Psoas muscle (tissue), 8 donors: ENCODE results near the gene PCCA. TPM values are rescaled to one million over a fixed set of nuclear protein-coding genes. Genes with fewer than 3 reads are reported as not detected.

Experiments
- ATAC-seq, 4 donors: fragments of 200-7000 bp; cut with Tn5 transposase; one replicate each; pipeline ENCODE4 v1.9.1; 2020; ENCODE audit warnings: moderate library complexity in 3 of 4, mild to moderate bottlenecking in 2 of 4
- DNase-seq, 2 donors: peaks; one replicate each; pipeline ENCODE4 v3.0.0-alpha.2; 2020
- H3K27ac ChIP-seq: fragments of 200-600 bp; one replicate; pipeline ENCODE4 v1.8.0; 2022
- H3K27me3 ChIP-seq, 3 donors: fragments of 200-600 bp in 1 of 3; one replicate each; pipeline versions ENCODE4 v1.6.1 to v1.8.0; 2013 to 2022; ENCODE audit warnings: low read length in 2 of 3, mild to moderate bottlenecking in 2 of 3, moderate library complexity in 1 of 3; ENCODE audit not compliant: insufficient read depth in 3 of 3
- H3K36me3 ChIP-seq, 2 donors: fragments of 200-600 bp in 1 of 2; one replicate each; pipeline versions ENCODE4 v1.6.1 to v1.8.0; 2013 to 2022; ENCODE audit warnings: low read depth in 1 of 2, mild to moderate bottlenecking in 1 of 2, moderate library complexity in 1 of 2; ENCODE audit not compliant: insufficient read depth in 1 of 2
- H3K4me1 ChIP-seq: fragments of 200-600 bp; one replicate; pipeline ENCODE4 v1.8.0; 2022
- H3K4me3 ChIP-seq: fragments of 200-600 bp; one replicate; pipeline ENCODE4 v1.8.0; 2022; ENCODE audit warnings: mild to moderate bottlenecking
- H3K9me3 ChIP-seq: fragments of 200-600 bp; one replicate; pipeline ENCODE4 v1.8.0; 2022
- CTCF ChIP-seq: fragments of 200-600 bp; IDR thresholded peaks from one replicate; pipeline ENCODE4 v1.8.0; 2022; ENCODE audit warnings: antibody characterized with exemption
- WGBS, 3 donors: extraction: QIAGEN DNeasy Blood & Tissue Kit; methylation state at CpG; one replicate each; pipeline versions ENCODE4 v1.1.6 to v1.1.7; 2013; 5-methylcytosine and 5-hydroxymethylcytosine counted together
- intact Hi-C, 2 donors: fragments of 100-400 bp; cut with DNase I; formaldehyde crosslinking; loops; one replicate each; pipeline versions ENCODE4 v1.11.0 to v1.14.2; 2022
- polyA plus RNA-seq, 3 donors: library from polyadenylated mRNA; stranded (reverse); fragments of 200-250 nt; gene quantifications; one replicate each; pipeline ENCODE4 v1.2.3, GENCODE V29; 2013
- total RNA-seq, 4 donors: library from RNA; stranded (reverse); fragmentation: NEBNext Ultra II Directional in 2 of 4; extraction: Animal tissue kit (Norgen Biotek cat#: 25700) in 2 of 4; gene quantifications; one replicate each; pipeline versions ENCODE4 v1.2.1 to v1.2.4, GENCODE V29; 2021 to 2023
- donor health status: healthy with polysubstance abuse.
- donor health status: DM: no; HTN: no; CAD: no; lungs with moderate emphysema.
- donor health status: Bipolar disorder and iron deficiency.
- donor health status: healthy.
- donor health status: DM: yes; HTN: yes; CAD: no.
- donor health status: DM: no; HTN: no; CAD: no.
- donor health status: DM: no; HTN: no; CAD: no.
- donor health status: DM: yes; HTN: yes; CAD: no.

Gene PCCA
- total and polyA plus RNA-seq, 7 donors: 6.2 to 23.9 (median 13.3) TPM

DNA sequence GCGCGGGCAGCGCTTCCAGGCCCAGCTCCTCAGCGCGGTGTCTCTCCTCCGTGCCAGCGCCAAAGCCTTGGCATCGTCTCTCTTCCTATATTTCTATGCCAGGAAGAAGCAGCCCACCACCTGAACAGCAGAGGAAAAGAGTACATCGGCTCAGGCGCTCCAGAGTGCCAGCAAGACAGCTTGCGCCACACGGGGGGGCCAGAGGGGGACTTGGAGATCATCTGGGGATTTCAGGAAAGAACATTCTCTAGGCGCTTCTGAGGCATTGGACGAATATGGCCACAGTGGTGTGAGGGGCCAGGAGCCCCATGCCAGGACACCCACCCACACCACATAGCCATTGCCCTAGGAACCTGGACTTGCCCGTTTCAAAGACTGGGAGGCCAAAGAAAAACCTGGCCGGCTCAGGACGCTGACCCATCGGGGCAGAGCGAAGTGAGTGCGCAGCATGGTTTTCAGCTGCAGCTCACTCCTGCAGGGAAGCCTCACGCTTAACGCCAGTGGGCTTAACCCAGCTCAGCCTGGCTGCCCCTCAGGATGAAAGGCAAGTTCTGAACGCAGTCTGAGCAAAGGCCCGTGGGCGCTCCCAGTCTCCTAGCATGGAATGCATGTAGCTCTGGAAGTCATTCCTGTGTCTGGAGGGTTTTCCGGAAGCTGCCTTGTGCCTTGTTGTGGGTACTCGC is 437.6 kb downstream of the PCCA start:
- no peaks in the 10 kb centered on the region for H3K9me3 ChIP-seq
- TF ChIP-seq CTCF: no peak

DNA sequence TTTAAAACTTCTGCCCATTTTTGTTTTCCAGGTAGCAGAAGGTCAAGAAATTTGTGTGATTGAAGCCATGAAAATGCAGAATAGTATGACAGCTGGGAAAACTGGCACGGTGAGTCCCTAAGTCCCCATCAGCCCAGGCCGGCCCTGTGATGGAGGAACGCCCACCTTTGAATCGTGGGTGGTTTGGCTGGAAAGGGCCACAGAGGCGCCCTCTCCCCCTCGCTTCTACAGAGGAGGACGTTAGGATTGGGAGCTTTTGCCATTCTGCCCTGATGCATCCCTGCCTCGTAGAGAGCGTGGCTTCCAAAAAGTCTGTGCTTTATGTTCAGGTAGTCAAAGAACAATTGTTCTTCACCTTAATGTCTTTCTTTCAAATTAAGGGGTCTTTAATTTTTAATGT is 438.8 kb downstream of the PCCA start:
- WGBS, 3 donors: 81 to 87% (median 83%) methylated on average over 9 of the region's 9 CpGs
- no peak for DNase-seq

More for the DNA sequence above, 437.6 kb downstream of the PCCA start:
- Histone ChIP-seq H3K27ac (no peak overlapping the region), H3K36me3 (peaks cover 0 to 25% of the 10 kb centered on the region in 2 donors), H3K4me1 (no peaks in the 10 kb centered on the region), H3K4me3 (no peak overlapping the region), H3K27me3 (no peaks in the 10 kb centered on the region)
- intact Hi-C loops: no loop called here
- DNase-seq (no peak), ATAC-seq (no peak)
- 90% methylated on average over 27 of the region's 27 CpGs for WGBS, 3 donors

DNA sequence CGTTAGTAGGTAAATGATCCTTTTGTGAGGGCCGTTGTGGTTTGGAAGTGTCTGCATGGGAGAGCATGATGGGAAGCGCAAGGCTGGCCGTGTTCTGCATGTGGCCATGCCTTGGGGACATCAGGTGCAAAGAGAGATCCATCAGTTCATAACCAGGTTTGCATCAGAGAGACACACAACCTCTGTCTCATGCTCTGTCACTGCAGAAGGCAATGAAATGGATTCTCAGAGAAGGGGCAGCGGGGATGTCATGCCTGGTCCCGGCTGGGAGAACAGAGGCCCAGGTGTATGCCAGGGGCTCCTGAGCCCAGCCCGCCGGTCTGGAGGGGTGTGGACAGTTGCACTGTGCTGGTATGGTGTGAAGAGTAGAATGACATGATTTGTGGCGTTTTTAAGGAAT is 439.5 kb downstream of the PCCA start:
- Histone ChIP-seq H3K36me3 (peaks cover 0 to 29% of the 10 kb centered on the region in 2 donors), H3K4me3 (no peak overlapping the region), H3K27me3 (no peaks in the 10 kb centered on the region), H3K4me1 (no peaks in the 10 kb centered on the region), H3K27ac (no peak overlapping the region), H3K9me3 (no peaks in the 10 kb centered on the region)
- DNase-seq: no peak
- WGBS, 3 donors: 94 to 97% (median 95%) methylated on average over 9 of the region's 9 CpGs
- ATAC-seq: no peak
- TF ChIP-seq CTCF: no peak
- intact Hi-C loops: no loop called here

More for the DNA sequence above, 438.8 kb downstream of the PCCA start:
- no peak for ATAC-seq
- no peak overlapping the region for H3K4me3 ChIP-seq
- H3K27me3 ChIP-seq: no peaks in the 10 kb centered on the region
- H3K4me1 ChIP-seq: no peaks in the 10 kb centered on the region
- H3K9me3 ChIP-seq: no peaks in the 10 kb centered on the region
- intact Hi-C loops: no loop called here
- H3K36me3 ChIP-seq: peaks cover 0 to 29% of the 10 kb centered on the region in 2 donors
- TF ChIP-seq CTCF: no peak
- H3K27ac ChIP-seq: no peak overlapping the region

- WGBS, 3 donors: 91 to 94% (median 93%) methylated on average over 11 of the region's 11 CpGs
- H3K4me1 ChIP-seq: no peaks in the 10 kb centered on the region
- H3K9me3 ChIP-seq: no peaks in the 10 kb centered on the region
- no peaks in the 10 kb centered on the region for H3K27me3 ChIP-seq
- DNase-seq (no peak), ATAC-seq (no peak)
- H3K36me3 ChIP-seq: peaks cover 0 to 29% of the 10 kb centered on the region in 2 donors
- no peak overlapping the region for H3K4me3 ChIP-seq
- no peak for TF ChIP-seq CTCF
- H3K27ac ChIP-seq: no peak overlapping the region
- intact Hi-C loops: no loop called here
These were observed 439.9 kb downstream of the PCCA start for GRCh38 chr13:100528820-100529219.
